Skeletal muscle satellite cell (primary cell): Measurements from ENCODE around the gene PIWIL1.

ENCODE experiments used
- H3K27me3 ChIP-seq: 2 replicates; pipeline ENCODE4 v1.7.0; 2013; ENCODE audit warnings: low read length; ENCODE audit not compliant: control insufficient read depth, insufficient read depth
- H3K36me3 ChIP-seq: 2 replicates; pipeline ENCODE4 v1.7.0; 2013; ENCODE audit warnings: mild to moderate bottlenecking, control low read depth, low read length; ENCODE audit not compliant: insufficient read depth
- H3K4me1 ChIP-seq: 2 replicates; pipeline ENCODE4 v1.7.0; 2013; ENCODE audit warnings: low read length; ENCODE audit not compliant: control insufficient read depth, insufficient read depth
- H3K4me2 ChIP-seq: 2 replicates; pipeline ENCODE4 v1.7.0; 2013; ENCODE audit warnings: mild to moderate bottlenecking, low read length
- H3K4me3 ChIP-seq: 2 replicates; pipeline ENCODE4 v1.7.0; 2013; ENCODE audit warnings: low read length
- H3K9ac ChIP-seq: 2 replicates; pipeline ENCODE4 v1.7.0; 2013; ENCODE audit warnings: mild to moderate bottlenecking, low read depth, low read length, moderate library complexity
- H3K9me3 ChIP-seq: replicated peaks from 2 replicates; pipeline ENCODE4 v1.7.0; 2013; ENCODE audit warnings: mild to moderate bottlenecking, control low read depth, low read length

PIWIL1 gene

DNA sequence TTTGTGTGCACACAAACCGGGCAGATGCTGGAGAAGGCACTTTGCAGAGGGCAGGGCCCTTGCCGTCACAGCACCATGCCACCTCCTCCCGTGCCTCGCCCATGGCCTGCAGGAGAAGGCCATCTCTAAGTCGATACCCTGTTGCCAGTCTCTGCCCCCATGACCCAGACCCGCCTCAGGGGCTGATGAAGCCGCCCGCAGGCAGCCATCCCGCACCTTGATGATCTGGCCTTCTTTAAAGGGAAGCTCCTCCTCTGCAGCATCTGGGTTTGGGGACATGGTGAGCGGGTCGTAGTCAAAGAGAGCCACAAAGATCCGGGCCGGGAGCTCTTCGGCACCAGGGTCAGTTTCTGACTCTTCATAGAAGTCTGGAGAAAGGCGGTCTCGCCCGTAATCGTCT, 76.2 kb downstream of the PIWIL1 start:
- Histone ChIP-seq H3K9ac (no peak overlapping the region), H3K4me1 (no peaks in the 10 kb centered on the region), H3K4me3 (no peak overlapping the region), H3K4me2 (no peak overlapping the region), H3K27me3 (no peaks in the 10 kb centered on the region), H3K9me3 (peaks cover 29% of the 10 kb centered on the region), H3K36me3 (no peaks in the 10 kb centered on the region)

DNA sequence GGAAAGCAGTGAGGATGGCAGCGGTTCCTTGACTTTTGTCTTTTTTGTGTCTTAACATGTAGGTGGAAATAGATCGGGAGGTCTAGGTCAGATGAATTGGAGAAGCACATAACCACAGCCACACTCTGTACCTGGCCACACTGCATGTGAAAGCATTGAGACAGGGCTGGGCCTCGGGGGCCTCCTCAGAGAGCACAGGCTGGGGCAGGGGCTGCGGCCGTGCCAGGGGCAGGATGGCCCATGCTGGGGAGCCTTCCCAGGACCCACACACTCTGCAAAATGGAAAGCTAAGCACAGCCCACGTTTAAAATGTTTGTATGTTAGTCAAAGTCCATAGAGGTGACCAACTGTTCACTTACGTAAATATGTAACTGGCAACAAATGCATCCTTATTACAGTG, 76.7 kb downstream of the PIWIL1 start:
- H3K4me2 ChIP-seq = no peak overlapping the region
- H3K36me3 ChIP-seq = no peaks in the 10 kb centered on the region
- H3K9me3 ChIP-seq = peaks cover 29% of the 10 kb centered on the region
- no peaks in the 10 kb centered on the region for H3K4me1 ChIP-seq
- H3K27me3 ChIP-seq = no peaks in the 10 kb centered on the region
- no peak overlapping the region for H3K4me3 ChIP-seq
- H3K9ac ChIP-seq = no peak overlapping the region

DNA sequence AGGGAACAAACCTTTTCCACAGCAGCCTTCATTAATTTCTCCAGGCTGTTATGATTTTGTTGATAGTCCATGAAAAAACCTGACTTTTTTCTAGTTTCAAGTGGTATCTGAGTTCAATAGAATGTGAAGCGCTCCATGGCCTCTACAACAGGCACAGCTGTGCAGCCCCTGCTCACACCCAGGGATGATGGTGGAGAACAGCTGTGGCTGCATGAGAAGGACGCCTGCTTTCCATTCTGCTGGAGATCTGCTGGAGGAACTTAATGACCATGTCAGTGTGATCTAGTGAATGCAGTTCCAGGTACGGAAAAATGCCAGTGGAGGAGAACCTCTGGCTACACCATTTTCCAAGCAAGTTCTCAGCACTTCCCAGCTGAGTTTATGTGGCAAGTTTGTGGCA, 80.6 kb downstream of the PIWIL1 start:
- H3K4me3 ChIP-seq = no peak overlapping the region
- no peak overlapping the region for H3K4me2 ChIP-seq
- no peaks in the 10 kb centered on the region for H3K27me3 ChIP-seq
- H3K36me3 ChIP-seq = no peaks in the 10 kb centered on the region
- H3K9me3 ChIP-seq = peaks cover 24% of the 10 kb centered on the region
- no peaks in the 10 kb centered on the region for H3K4me1 ChIP-seq
- H3K9ac ChIP-seq = no peak overlapping the region

DNA sequence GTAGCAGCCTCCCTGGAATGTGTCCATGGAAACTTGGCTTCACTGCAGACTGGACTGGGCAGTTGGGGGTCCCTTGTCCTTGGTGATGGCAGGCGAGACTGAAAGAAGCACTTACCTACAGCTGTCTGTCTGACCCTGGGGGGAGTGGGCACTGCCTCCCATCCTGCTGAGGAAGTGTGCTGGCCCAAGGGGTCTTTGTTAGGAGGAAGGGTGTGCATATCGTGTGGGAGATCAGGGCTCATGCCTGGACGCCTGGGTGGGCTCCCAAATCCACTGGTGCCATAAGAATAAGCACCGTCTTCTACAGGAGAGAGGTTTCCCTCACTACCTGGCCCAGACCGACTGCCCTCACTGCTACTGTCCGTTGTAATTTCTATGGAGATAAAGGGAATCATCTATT, 81.4 kb downstream of the PIWIL1 start:
- Histone ChIP-seq H3K4me2 (no peak overlapping the region), H3K36me3 (no peaks in the 10 kb centered on the region), H3K9ac (no peak overlapping the region)

DNA sequence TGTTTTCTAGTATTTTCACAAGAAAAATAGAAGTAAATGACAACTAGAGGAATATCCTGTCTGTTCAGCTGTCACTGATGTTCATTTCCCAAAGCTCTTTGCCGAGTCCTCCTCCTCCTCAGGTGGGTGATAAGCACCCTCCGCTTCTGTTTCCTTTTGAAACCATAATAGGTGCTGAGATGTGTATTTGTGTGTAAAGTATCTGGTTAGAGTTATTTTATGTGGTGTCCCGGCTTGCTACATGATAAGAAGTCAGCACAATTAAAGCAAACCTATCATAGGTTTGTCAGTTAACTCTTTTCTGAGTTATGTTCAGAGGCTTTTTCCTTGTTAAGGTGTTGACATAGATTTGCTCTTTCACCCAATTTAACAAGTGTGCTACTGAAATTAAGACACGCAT, 82.4 kb downstream of the PIWIL1 start:
- Histone ChIP-seq H3K4me1 (no peaks in the 10 kb centered on the region), H3K4me2 (no peak overlapping the region), H3K27me3 (no peaks in the 10 kb centered on the region), H3K9ac (no peak overlapping the region), H3K4me3 (no peak overlapping the region), H3K36me3 (no peaks in the 10 kb centered on the region), H3K9me3 (peaks cover 24% of the 10 kb centered on the region)

More for the DNA sequence above, 81.4 kb downstream of the PIWIL1 start:
- peaks cover 24% of the 10 kb centered on the region for H3K9me3 ChIP-seq
- no peaks in the 10 kb centered on the region for H3K27me3 ChIP-seq
- H3K4me3 ChIP-seq = no peak overlapping the region
- H3K4me1 ChIP-seq = no peaks in the 10 kb centered on the region

DNA sequence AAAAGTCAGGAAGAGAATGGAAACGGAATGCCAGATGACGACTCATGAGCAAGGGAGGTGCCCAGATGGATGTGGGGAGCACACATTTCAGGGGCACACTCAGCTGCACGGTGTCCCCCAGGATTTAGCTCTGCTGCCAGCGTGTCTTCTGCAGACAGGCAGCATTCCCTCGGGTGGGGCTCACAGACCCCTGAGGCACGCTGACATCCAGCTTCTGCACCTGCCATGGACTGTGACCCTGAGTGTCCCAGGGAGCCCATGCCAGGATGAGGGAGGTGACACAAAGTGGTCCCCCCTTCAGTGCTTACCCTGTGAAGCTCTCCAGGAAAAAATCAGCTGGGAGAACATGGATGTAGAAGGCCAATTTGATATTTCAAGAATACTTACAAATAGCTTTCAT, 84.2 kb downstream of the PIWIL1 start:
- Histone ChIP-seq H3K27me3 (no peaks in the 10 kb centered on the region), H3K4me2 (no peak overlapping the region), H3K36me3 (no peaks in the 10 kb centered on the region), H3K4me1 (no peaks in the 10 kb centered on the region), H3K9ac (no peak overlapping the region), H3K9me3 (peaks cover 26% of the 10 kb centered on the region), H3K4me3 (no peak overlapping the region)
